HCT116 (cell line): Measurements from ENCODE around the gene CBFA2T3. TPM values are rescaled to one million over a fixed set of nuclear protein-coding genes. Genes with fewer than 3 reads are reported as not detected.

Source experiments
- ATAC-seq: fragments of 200-7000 bp; cut with Tn5 transposase; 2 replicates; pipeline ENCODE4 v1.9.1; 2020; ENCODE audit warnings: mild to moderate bottlenecking, moderate library complexity
- BruUV-seq: library from RNA; stranded (reverse); fragments of 400-500 nt; replicated peaks from 2 replicates; lab custom pipeline; 2021; lab: Mats Ljungman, UMichigan
- CTCF ChIA-PET: fragments of 300-600 bp; sonication (Branson Sonifier 250); formaldehyde crosslinking; loops from one replicate; lab custom pipeline; 2021; ENCODE audit warnings: antibody characterized with exemption; lab: Charles Lee
- POLR2A ChIA-PET: fragments of 300-600, 350-600 bp; sonication (Branson Sonifier 250); formaldehyde crosslinking; loops from one replicate; lab custom pipeline; 2021; ENCODE audit warnings: antibody characterized with exemption; lab: Charles Lee
- RAD21 ChIA-PET, 2 experiments: fragments of 300-600 bp; sonication (Branson Sonifier 250); formaldehyde crosslinking; loops; one replicate each; lab custom pipeline; 2023; ENCODE audit warnings: low total read pairs in 2 of 2; ENCODE audit not compliant: uncharacterized antibody in 2 of 2, unreplicated experiment in 2 of 2, low non-redundant PET in 1 of 2; lab: Charles Lee
- DNase-seq: peaks from one replicate; pipeline ENCODE4 v3.0.0-alpha.2; 2010; ENCODE audit warnings: low read depth, low spot score
- H2AFZ ChIP-seq: fragments of 200-600 bp; shearing (Covaris generic), sonication (generic); 2 replicates; pipeline ENCODE4 v1.6.1; 2017; ENCODE audit warnings: low read depth, mixed run types, mixed read lengths, antibody characterized with exemption, low read length; ENCODE audit not compliant: poor library complexity, severe bottlenecking
- H3K27ac ChIP-seq: 2 replicates; pipeline ENCODE4 v1.5.1; 2012; ENCODE audit warnings: low read depth, low read length
- H3K27me3 ChIP-seq: fragments of 200-600 bp; sonication (generic); 2 replicates; pipeline ENCODE4 v1.6.1; 2016; ENCODE audit warnings: mixed run types, low read length, mixed read lengths; ENCODE audit not compliant: insufficient read depth
- H3K36me3 ChIP-seq, 2 experiments: fragments of 200-500 bp in 1 of 2; fragments of 200-600 bp in 1 of 2; sonication (Bioruptor generic) in 1 of 2; sonication (generic) in 1 of 2; 2 replicates each; pipeline versions ENCODE4 v1.5.1 to v1.6.1; 2014 to 2016; ENCODE audit warnings: low read length in 2 of 2, inconsistent platforms in 1 of 2, mixed read lengths in 1 of 2, mixed run types in 1 of 2; ENCODE audit not compliant: insufficient read depth in 2 of 2, control insufficient read depth in 1 of 2
- H3K4me1 ChIP-seq, 2 experiments: fragments of 200-600 bp in 1 of 2; sonication (generic) in 1 of 2; 2 replicates each; pipeline versions ENCODE4 v1.5.1 to v1.6.1; 2012 to 2017; ENCODE audit warnings: low read length in 2 of 2, inconsistent platforms in 1 of 2, mild to moderate bottlenecking in 1 of 2, mixed read lengths in 1 of 2, mixed run types in 1 of 2, moderate library complexity in 1 of 2; ENCODE audit not compliant: insufficient read depth in 2 of 2, control insufficient read depth in 1 of 2
- H3K4me2 ChIP-seq: fragments of 200-600 bp; sonication (generic); 2 replicates; pipeline ENCODE4 v1.6.1; 2017; ENCODE audit warnings: mixed run types, low read length, mixed read lengths
- H3K4me3 ChIP-seq, 2 experiments: fragments of 200-600 bp in 1 of 2; sonication (generic) in 1 of 2; replicated peaks in 1 of 2; 2 replicates each; pipeline ENCODE4 v1.5.1; 2011 to 2016; ENCODE audit warnings: low read length in 2 of 2, control low read depth in 1 of 2, low read depth in 1 of 2, mild to moderate bottlenecking in 1 of 2, mixed read lengths in 1 of 2, mixed run types in 1 of 2
- H3K79me2 ChIP-seq: fragments of 200-600 bp; sonication (generic); 2 replicates; pipeline ENCODE4 v1.6.1; 2017; ENCODE audit warnings: mild to moderate bottlenecking, mixed run types, low read length, moderate library complexity, mixed read lengths; ENCODE audit not compliant: insufficient read depth
- H3K9ac ChIP-seq: fragments of 200-600 bp; sonication (generic); 2 replicates; pipeline ENCODE4 v1.6.1; 2016; ENCODE audit warnings: low read length, mixed read lengths
- H3K9me2 ChIP-seq: fragments of 200-600 bp; sonication (generic), shearing (Covaris generic); 2 replicates; pipeline ENCODE4 v1.6.1; 2017; ENCODE audit warnings: mixed run types, mild to moderate bottlenecking, moderate library complexity; ENCODE audit not compliant: insufficient read depth
- H3K9me3 ChIP-seq, 2 experiments: fragments of 200-500 bp in 1 of 2; fragments of 200-600 bp in 1 of 2; sonication (Bioruptor generic) in 1 of 2; sonication (generic) in 1 of 2; 2 replicates each; pipeline ENCODE4 v1.6.1; 2014 to 2017; ENCODE audit warnings: low read length in 2 of 2, mixed read lengths in 2 of 2, inconsistent platforms in 1 of 2, low read depth in 1 of 2, mild to moderate bottlenecking in 1 of 2, mixed run types in 1 of 2, moderate library complexity in 1 of 2; ENCODE audit not compliant: control insufficient read depth in 1 of 2, insufficient read depth in 1 of 2
- H4K20me1 ChIP-seq: fragments of 200-600 bp; sonication (generic), shearing (Covaris generic); 2 replicates; pipeline ENCODE4 v1.6.1; 2017; ENCODE audit warnings: mixed run types, mild to moderate bottlenecking, moderate library complexity; ENCODE audit not compliant: insufficient read depth
- CBX3 ChIP-seq: IDR thresholded peaks from 2 replicates; pipeline ENCODE4 v1.6.1; 2012; ENCODE audit warnings: low read depth
- CEBPB ChIP-seq: IDR thresholded peaks from 2 replicates; pipeline ENCODE4 v1.6.1; 2012; ENCODE audit warnings: low read depth
- EGR1 ChIP-seq: IDR thresholded peaks from 2 replicates; pipeline ENCODE4 v1.6.1; 2012; ENCODE audit warnings: low read depth
- ELF1 ChIP-seq: IDR thresholded peaks from 2 replicates; pipeline ENCODE4 v1.6.1; 2012; ENCODE audit warnings: low read depth, borderline replicate concordance
- EZH2 ChIP-seq: fragments of 200-600 bp; sonication (generic); IDR thresholded peaks from 2 replicates; pipeline ENCODE4 v1.6.1; 2017; ENCODE audit warnings: antibody characterized with exemption, mixed run types
- FOSL1 ChIP-seq: IDR thresholded peaks from 2 replicates; pipeline ENCODE4 v1.6.1; 2012; ENCODE audit warnings: low read depth
- JUND ChIP-seq: IDR thresholded peaks from 2 replicates; pipeline ENCODE4 v1.6.1; 2012
- MAX ChIP-seq: IDR thresholded peaks from 2 replicates; pipeline ENCODE4 v1.6.1; 2012
- POLR2A ChIP-seq: IDR thresholded peaks from 2 replicates; pipeline ENCODE4 v1.7.0; 2011; ENCODE audit warnings: borderline replicate concordance; ENCODE audit not compliant: insufficient read depth, insufficient read length; ENCODE audit errors: extremely low read depth
- POLR2AphosphoS5 ChIP-seq: IDR thresholded peaks from 2 replicates; pipeline ENCODE4 v1.6.1; 2011; ENCODE audit warnings: mild to moderate bottlenecking, low read depth, low read length, moderate library complexity
- RAD21 ChIP-seq: IDR thresholded peaks from 2 replicates; pipeline ENCODE4 v1.6.1; 2012; ENCODE audit warnings: low read depth, mild to moderate bottlenecking
- SIN3A ChIP-seq: IDR thresholded peaks from 2 replicates; pipeline ENCODE4 v1.6.1; 2012; ENCODE audit warnings: low read depth
- SP1 ChIP-seq: IDR thresholded peaks from 2 replicates; pipeline ENCODE4 v1.6.1; 2012; ENCODE audit warnings: low read depth
- SRF ChIP-seq: IDR thresholded peaks from 2 replicates; pipeline ENCODE4 v1.6.1; 2012; ENCODE audit warnings: low read depth
- TCF7L2 ChIP-seq: IDR thresholded peaks from 2 replicates; pipeline ENCODE4 v1.7.0; 2011; ENCODE audit warnings: borderline replicate concordance, inconsistent platforms; ENCODE audit not compliant: insufficient read depth, insufficient read length; ENCODE audit errors: extremely low read depth
- YY1 ChIP-seq: IDR thresholded peaks from 2 replicates; pipeline ENCODE4 v1.6.1; 2011; ENCODE audit warnings: low read length, low read depth, moderate library complexity, mild to moderate bottlenecking; ENCODE audit not compliant: insufficient replicate concordance; ENCODE audit errors: extremely low read depth
- ZBTB33 ChIP-seq: IDR thresholded peaks from 2 replicates; pipeline ENCODE4 v1.6.1; 2011; ENCODE audit warnings: mild to moderate bottlenecking, low read length, moderate library complexity; ENCODE audit not compliant: insufficient replicate concordance; ENCODE audit errors: extremely low read depth
- ZFX ChIP-seq: fragments of 450-650 bp; IDR thresholded peaks from 2 replicates; pipeline ENCODE4 v1.6.1; 2017
- ZNF274 ChIP-seq: fragments of 200-500 bp; sonication (Bioruptor generic); IDR thresholded peaks from 2 replicates; pipeline ENCODE4 v1.6.1; 2014; ENCODE audit warnings: mild to moderate bottlenecking, low read depth, low read length, inconsistent platforms
- intact Hi-C: fragments of 100-400 bp; cut with micrococcal nuclease; formaldehyde crosslinking; loops from 2 replicates; pipeline ENCODE4 v1.10.0; 2022
- total RNA-seq: library from RNA; stranded (reverse); gene quantifications from one replicate; pipeline ENCODE4 v1.2.1, GENCODE V29; 2021; ENCODE audit not compliant: unreplicated experiment
- TF ChIP-seq, protein P1 (sequence below): IDR thresholded peaks from 2 replicates; pipeline ENCODE4 v1.6.1; 2012; ENCODE audit warnings: low read depth
- TF ChIP-seq, protein P2 (sequence below): IDR thresholded peaks from 2 replicates; pipeline ENCODE4 v1.6.1; 2012

CBFA2T3 gene
- total RNA-seq, 1 experiment from 2014 or later = 19.1 TPM

DNA sequence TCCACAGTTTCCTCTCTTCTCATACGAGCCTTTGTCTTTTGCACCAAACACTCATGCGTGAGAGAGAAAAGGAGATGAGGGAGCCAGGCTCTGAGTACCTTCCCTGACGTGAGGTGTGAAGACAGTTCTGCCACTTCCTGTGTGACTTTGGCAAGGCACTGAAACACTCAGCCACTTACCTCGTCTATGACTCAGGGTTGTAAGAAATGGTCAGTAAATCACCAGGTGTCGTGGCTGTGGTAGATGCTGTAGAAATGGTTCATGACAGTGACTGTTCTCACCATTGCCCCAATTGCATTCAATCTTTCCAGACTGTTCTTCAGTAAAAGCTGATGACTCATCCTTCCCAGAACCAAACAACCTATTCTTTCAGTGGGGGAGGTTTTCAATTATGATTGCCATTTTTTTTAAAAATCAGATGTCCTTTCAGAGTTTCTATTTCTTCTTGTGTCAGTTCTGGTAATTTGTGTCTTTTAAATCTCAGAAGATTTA lies 49.2 kb upstream of the CBFA2T3 start:
- Histone ChIP-seq H4K20me1 (no peaks in the 10 kb centered on the region), H3K79me2 (no peaks in the 10 kb centered on the region), H3K9me3 (peaks cover 0 to 6% of the 10 kb centered on the region in 2 experiments; a peak in 1 of 4 replicates), H3K27ac (no peak overlapping the region), H3K27me3 (peaks cover 52% of the 10 kb centered on the region), H3K4me2 (peak overlapping the region; percentile 22; the same call in 1 of the 2 replicates), H3K9me2 (no peaks in the 10 kb centered on the region), H2AFZ (no peak overlapping the region), H3K36me3 (no peaks in the 10 kb centered on the region), H3K4me1 (peaks cover 0 to 11% of the 10 kb centered on the region in 2 experiments; a peak in 3 of 4 replicates), H3K4me3 (no peak overlapping the region), H3K9ac (no peak overlapping the region)
- RAD21 ChIA-PET = no interaction called here
- BruUV-seq = no TSS peak
- CTCF ChIA-PET = no interaction called here
- DNase-seq (peak; percentile 64), ATAC-seq (peak; percentile 75)
- intact Hi-C loops = no loop called here
- POLR2A ChIA-PET = no interaction called here
- TF ChIP-seq EGR1 = no peak
- TF ChIP-seq SP1 = no peak; the same call in 1 of the 2 replicates
- TF ChIP-seq SRF = no peak
- TF ChIP-seq ZFX = no peak
- peak; percentile 54; the same call in 1 of the 2 replicates for TF ChIP-seq CBX3
- TF ChIP-seq RAD21 = no peak; the same call in 1 of the 2 replicates
- peak; percentile 84 for TF ChIP-seq MAX
- TF ChIP-seq TCF7L2 = no peak
- TF ChIP-seq POLR2A = no peak
- TF ChIP-seq, protein P1, sequence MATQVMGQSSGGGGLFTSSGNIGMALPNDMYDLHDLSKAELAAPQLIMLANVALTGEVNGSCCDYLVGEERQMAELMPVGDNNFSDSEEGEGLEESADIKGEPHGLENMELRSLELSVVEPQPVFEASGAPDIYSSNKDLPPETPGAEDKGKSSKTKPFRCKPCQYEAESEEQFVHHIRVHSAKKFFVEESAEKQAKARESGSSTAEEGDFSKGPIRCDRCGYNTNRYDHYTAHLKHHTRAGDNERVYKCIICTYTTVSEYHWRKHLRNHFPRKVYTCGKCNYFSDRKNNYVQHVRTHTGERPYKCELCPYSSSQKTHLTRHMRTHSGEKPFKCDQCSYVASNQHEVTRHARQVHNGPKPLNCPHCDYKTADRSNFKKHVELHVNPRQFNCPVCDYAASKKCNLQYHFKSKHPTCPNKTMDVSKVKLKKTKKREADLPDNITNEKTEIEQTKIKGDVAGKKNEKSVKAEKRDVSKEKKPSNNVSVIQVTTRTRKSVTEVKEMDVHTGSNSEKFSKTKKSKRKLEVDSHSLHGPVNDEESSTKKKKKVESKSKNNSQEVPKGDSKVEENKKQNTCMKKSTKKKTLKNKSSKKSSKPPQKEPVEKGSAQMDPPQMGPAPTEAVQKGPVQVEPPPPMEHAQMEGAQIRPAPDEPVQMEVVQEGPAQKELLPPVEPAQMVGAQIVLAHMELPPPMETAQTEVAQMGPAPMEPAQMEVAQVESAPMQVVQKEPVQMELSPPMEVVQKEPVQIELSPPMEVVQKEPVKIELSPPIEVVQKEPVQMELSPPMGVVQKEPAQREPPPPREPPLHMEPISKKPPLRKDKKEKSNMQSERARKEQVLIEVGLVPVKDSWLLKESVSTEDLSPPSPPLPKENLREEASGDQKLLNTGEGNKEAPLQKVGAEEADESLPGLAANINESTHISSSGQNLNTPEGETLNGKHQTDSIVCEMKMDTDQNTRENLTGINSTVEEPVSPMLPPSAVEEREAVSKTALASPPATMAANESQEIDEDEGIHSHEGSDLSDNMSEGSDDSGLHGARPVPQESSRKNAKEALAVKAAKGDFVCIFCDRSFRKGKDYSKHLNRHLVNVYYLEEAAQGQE = no peak
- TF ChIP-seq POLR2AphosphoS5 = no peak
- TF ChIP-seq YY1 = no peak
- TF ChIP-seq ZBTB33 = no peak
- no peak; the same call in 1 of the 2 replicates for TF ChIP-seq CEBPB
- peak; percentile 77 for TF ChIP-seq JUND
- peak; percentile 75 for TF ChIP-seq FOSL1
- TF ChIP-seq ELF1 = no peak
- no peak for TF ChIP-seq ZNF274
- TF ChIP-seq, protein P2, sequence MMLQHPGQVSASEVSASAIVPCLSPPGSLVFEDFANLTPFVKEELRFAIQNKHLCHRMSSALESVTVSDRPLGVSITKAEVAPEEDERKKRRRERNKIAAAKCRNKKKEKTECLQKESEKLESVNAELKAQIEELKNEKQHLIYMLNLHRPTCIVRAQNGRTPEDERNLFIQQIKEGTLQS = no peak
- no peak for TF ChIP-seq EZH2
- TF ChIP-seq SIN3A = no peak
